Panc1 (cell line): ENCODE data around the gene RPRD2. TPM values are rescaled to one million over a fixed set of nuclear protein-coding genes. Genes with fewer than 3 reads are reported as not detected.

Source experiments
- ATAC-seq: fragments of 200-7000 bp; cut with Tn5 transposase; 2 replicates; pipeline ENCODE4 v1.9.1; 2020; ENCODE audit warnings: mild to moderate bottlenecking, moderate library complexity
- BruUV-seq: library from RNA; stranded (reverse); fragments of 400-500 nt; replicated peaks from 2 replicates; lab custom pipeline; 2021; lab: Mats Ljungman, UMichigan
- CTCF ChIA-PET: fragments of 300-600 bp; sonication (Branson Sonifier 250); formaldehyde crosslinking; loops from one replicate; lab custom pipeline; 2022; ENCODE audit warnings: antibody characterized with exemption; lab: Charles Lee
- POLR2A ChIA-PET: fragments of 300-600 bp; sonication (Branson Sonifier 250); formaldehyde crosslinking; loops from one replicate; lab custom pipeline; 2022; ENCODE audit warnings: antibody characterized with exemption; lab: Charles Lee
- DNase-seq: peaks from one replicate; pipeline ENCODE4 v3.0.0-alpha.2; 2010; ENCODE audit warnings: low read depth, low spot score
- H3K27ac ChIP-seq: 2 replicates; pipeline ENCODE4 v1.5.1; 2011; ENCODE audit warnings: mild to moderate bottlenecking, low read length, inconsistent platforms
- H3K27me3 ChIP-seq: fragments of 200-500 bp; sonication (Bioruptor generic); 2 replicates; pipeline ENCODE4 v1.6.0; 2014; ENCODE audit warnings: low read length, inconsistent platforms; ENCODE audit not compliant: control insufficient read depth, insufficient read depth
- H3K36me3 ChIP-seq: fragments of 200-500 bp; sonication (Bioruptor generic); 2 replicates; pipeline ENCODE4 v1.5.1; 2014; ENCODE audit warnings: inconsistent platforms, mild to moderate bottlenecking, low read length, moderate library complexity; ENCODE audit not compliant: control insufficient read depth, insufficient read depth
- H3K4me1 ChIP-seq: 2 replicates; pipeline ENCODE4 v1.5.1; 2011; ENCODE audit warnings: inconsistent platforms, mild to moderate bottlenecking, low read length, moderate library complexity; ENCODE audit not compliant: control insufficient read depth, insufficient read depth
- H3K4me3 ChIP-seq, 2 experiments: 2 replicates each; pipeline ENCODE4 v1.5.1; 2011 to 2012; ENCODE audit warnings: low read depth in 2 of 2, low read length in 2 of 2, mild to moderate bottlenecking in 2 of 2, inconsistent platforms in 1 of 2, moderate library complexity in 1 of 2
- H3K9me3 ChIP-seq: fragments of 200-500 bp; sonication (Bioruptor generic); 2 replicates; pipeline ENCODE4 v1.5.1; 2014; ENCODE audit warnings: low read depth, mild to moderate bottlenecking, inconsistent platforms, low read length, moderate library complexity; ENCODE audit not compliant: control insufficient read depth, insufficient read depth
- CTCF ChIP-seq: fragments of 450-650 bp; IDR thresholded peaks from 2 replicates; pipeline ENCODE4 v1.5.1; 2017; ENCODE audit warnings: mild to moderate bottlenecking
- POLR2AphosphoS5 ChIP-seq: IDR thresholded peaks from 2 replicates; pipeline ENCODE4 v1.6.1; 2012; ENCODE audit warnings: mild to moderate bottlenecking, low read depth, low read length, moderate library complexity
- REST ChIP-seq, 2 experiments: IDR thresholded peaks; 2 replicates each; pipeline ENCODE4 v1.6.1; 2011 to 2012; ENCODE audit warnings: low read depth in 2 of 2, control low read depth in 1 of 2, low read length in 1 of 2, mild to moderate bottlenecking in 1 of 2, moderate library complexity in 1 of 2; ENCODE audit not compliant: insufficient read depth in 1 of 2
- SIN3A ChIP-seq: IDR thresholded peaks from 2 replicates; pipeline ENCODE4 v1.6.1; 2012; ENCODE audit warnings: low read depth, mild to moderate bottlenecking, low read length, moderate library complexity, borderline replicate concordance; ENCODE audit not compliant: insufficient read depth
- TCF7L2 ChIP-seq: IDR thresholded peaks from 2 replicates; pipeline ENCODE4 v1.6.1; 2011; ENCODE audit warnings: mild to moderate bottlenecking, low read depth, low read length, inconsistent platforms
- in situ Hi-C: cut with HindIII; loops from 2 replicates; pipeline ENCODE4 v1.10.0; 2016; ENCODE audit warnings: low sequenced_read_pairs, low pct_unique_long_range_greater_than_20kb
- intact Hi-C: fragments of 100-400 bp; cut with micrococcal nuclease; formaldehyde crosslinking; loops from one replicate; pipeline ENCODE4 v1.10.0; 2022; ENCODE audit not compliant: unreplicated experiment
- total RNA-seq: library from RNA; stranded (reverse); gene quantifications from one replicate; pipeline ENCODE4 v1.2.1, GENCODE V29; 2021; ENCODE audit not compliant: unreplicated experiment

The RPRD2 gene
- total RNA-seq, 1 experiment from 2014 or later: 28.3 TPM

GRCh38 chr1:150477733-150478132 is 113.8 kb downstream of the RPRD2 start:
- in situ Hi-C loops: no loop called here
- H3K27ac ChIP-seq: no peak overlapping the region
- no peaks in the 10 kb centered on the region for H3K36me3 ChIP-seq
- ChIA-PET CTCF (no interaction called here), POLR2A (no interaction called here)
- H3K4me3 ChIP-seq: no peak overlapping the region
- DNase-seq (no peak), ATAC-seq (peak; percentile 43; the same call in 1 of the 2 replicates)
- intact Hi-C loops: no loop called here
- H3K4me1 ChIP-seq: no peaks in the 10 kb centered on the region
- BruUV-seq: no TSS peak
- no peaks in the 10 kb centered on the region for H3K9me3 ChIP-seq
- TF ChIP-seq REST (IDR thresholded peaks at IDR 0.05; ENCODE audit: insufficient read depth in 1 of 2, low read depth in 2 of 2, low read length in 1 of 2) (no peak), SIN3A (no peak), POLR2AphosphoS5 (no peak), CTCF (no peak), TCF7L2 (no peak)
- no peaks in the 10 kb centered on the region for H3K27me3 ChIP-seq

- intact Hi-C loops: no loop called here
Measured at GRCh38 chr1:150479370-150479769, 115.4 kb downstream of the RPRD2 start.

More at GRCh38 chr1:150479370-150479769, 115.4 kb downstream of the RPRD2 start:
- CTCF ChIA-PET: no interaction called here
- POLR2A ChIA-PET: interaction anchor here (0.7 kb wide), 1 partner anchor 85 kb away, joined by 8 read pairs; no protein-coding TSS in a partner anchor
- DNase-seq (no peak), ATAC-seq (0 out of 2 replicates have a peak, but pooled peaks have one; percentile 10)
- Histone ChIP-seq H3K4me1 (no peaks in the 10 kb centered on the region), H3K36me3 (no peaks in the 10 kb centered on the region), H3K27ac (no peak overlapping the region), H3K4me3 (no peak overlapping the region), H3K27me3 (no peaks in the 10 kb centered on the region), H3K9me3 (no peaks in the 10 kb centered on the region)
- BruUV-seq: no TSS peak
- in situ Hi-C loops: no loop called here
- TF ChIP-seq POLR2AphosphoS5: no peak
- TF ChIP-seq CTCF: no peak
- TF ChIP-seq REST (IDR thresholded peaks at IDR 0.05; ENCODE audit: insufficient read depth in 1 of 2, low read depth in 2 of 2, low read length in 1 of 2): no peak
- TF ChIP-seq SIN3A: no peak
- no peak for TF ChIP-seq TCF7L2
